ENCODE measurements around the gene MRPL11. TPM values are rescaled to one million over a fixed set of nuclear protein-coding genes. Genes with fewer than 3 reads are reported as not detected.

The MRPL11 gene
- total and polyA plus RNA-seq, 2 experiments from 2014 or later = 139 to 237 TPM

GRCh38 chr11:66414120-66414934 lies 24.3 kb downstream of the MRPL11 start:
- Histone ChIP-seq H3K4me2 (peak overlapping the region; percentile 72), H3K79me2 (replicated peaks; ENCODE audit: insufficient read depth) (peaks cover 9% of the 10 kb centered on the region; the same call in 1 of the 2 replicates), H3K27me3 (ENCODE audit: insufficient read depth) (peaks cover 6% of the 10 kb centered on the region), H3K4me1 (ENCODE audit: insufficient read depth) (peaks cover 59% of the 10 kb centered on the region), H3K9me2 (ENCODE audit: insufficient read depth) (no peaks in the 10 kb centered on the region), H3F3A (replicated peaks; ENCODE audit: low read depth) (peaks cover 32% of the 10 kb centered on the region), H3K4me3 (peak overlapping the region; percentile 37), H3K36me3 (ENCODE audit: insufficient read depth) (no peaks in the 10 kb centered on the region), H3K27ac (ENCODE audit: low read depth) (peak overlapping the region; percentile 98), H4K20me1 (replicated peaks; ENCODE audit: insufficient read depth) (peaks cover 4% of the 10 kb centered on the region; the same call in 1 of the 2 replicates), H2AFZ (no peak overlapping the region)
- no peak for TF ChIP-seq CREB1 (CRISPR knock-in tag; IDR thresholded peaks at IDR 0.05; ENCODE audit: low read depth)
- peak; percentile 16 for TF ChIP-seq REST (IDR thresholded peaks at IDR 0.05; ENCODE audit: unreplicated experiment)
- Mint-ChIP-seq H3K36me3 (ENCODE audit: low read depth) (peaks cover 2% of the 10 kb centered on the region; the same call in 1 of the 3 replicates), H3K4me3 (peak overlapping the region; percentile 47), H3K9me3 (no peaks in the 10 kb centered on the region; the same call in 2 of the 3 replicates), H3K4me1 (peaks cover 68% of the 10 kb centered on the region), H3K27ac (peak overlapping the region; percentile 70), H3K27me3 (ENCODE audit: insufficient read depth, low read depth, poor library complexity) (peaks cover 21% of the 10 kb centered on the region)
- DNase-seq (ENCODE audit: low spot score) = peak; percentile 89
- ATAC-seq = peak; percentile 69

GRCh38 chr11:66413167-66413566 lies 25.5 kb downstream of the MRPL11 start:
- H3K27me3 ChIP-seq (ENCODE audit: insufficient read depth) = no peaks in the 10 kb centered on the region
- Mint-ChIP-seq H3K27ac (no peak overlapping the region), H3K4me3 (peak overlapping the region; percentile 16; the same call in 1 of the 3 replicates), H3K36me3 (ENCODE audit: low read depth) (peaks cover 2% of the 10 kb centered on the region; the same call in 1 of the 3 replicates), H3K4me1 (peaks cover 57% of the 10 kb centered on the region), H3K27me3 (ENCODE audit: insufficient read depth, low read depth, poor library complexity) (peaks cover 11% of the 10 kb centered on the region), H3K9me3 (no peaks in the 10 kb centered on the region)
- no peak overlapping the region; the same call in 1 of the 2 replicates for H3K4me3 ChIP-seq
- peaks cover 33% of the 10 kb centered on the region for H3F3A ChIP-seq (replicated peaks; ENCODE audit: low read depth)
- no peaks in the 10 kb centered on the region for H3K9me2 ChIP-seq (ENCODE audit: insufficient read depth)
- H3K79me2 ChIP-seq (replicated peaks; ENCODE audit: insufficient read depth) = peaks cover 9% of the 10 kb centered on the region; the same call in 1 of the 2 replicates
- ATAC-seq (no peak), DNase-seq (ENCODE audit: low spot score) (no peak)
- H4K20me1 ChIP-seq (replicated peaks; ENCODE audit: insufficient read depth) = no peaks in the 10 kb centered on the region
- peak overlapping the region; percentile 98 for H3K27ac ChIP-seq (ENCODE audit: low read depth)
- no peak overlapping the region for H2AFZ ChIP-seq
- H3K36me3 ChIP-seq (ENCODE audit: insufficient read depth) = no peaks in the 10 kb centered on the region
- peaks cover 50% of the 10 kb centered on the region for H3K4me1 ChIP-seq (ENCODE audit: insufficient read depth)
- peak overlapping the region; percentile 67; the same call in 1 of the 2 replicates for H3K4me2 ChIP-seq
- no peak for TF ChIP-seq EZH2 (IDR thresholded peaks at IDR 0.05; ENCODE audit: low read depth, unreplicated experiment)
- no peak for TF ChIP-seq STAT1 (IDR thresholded peaks at IDR 0.05; ENCODE audit: unreplicated experiment)
- no peak for TF ChIP-seq POLR2AphosphoS5 (IDR thresholded peaks at IDR 0.05; ENCODE audit: low read depth)
- TF ChIP-seq REST (IDR thresholded peaks at IDR 0.05; ENCODE audit: unreplicated experiment) = no peak
- no peak for TF ChIP-seq NANOG (IDR thresholded peaks at IDR 0.05; ENCODE audit: borderline replicate concordance)
- no peak for TF ChIP-seq ZNF331 (CRISPR knock-in tag; IDR thresholded peaks at IDR 0.05; ENCODE audit: low read depth)

All from GM23338 (cell line).